ENCODE results near the gene PRDX3.

Gene PRDX3

DNA sequence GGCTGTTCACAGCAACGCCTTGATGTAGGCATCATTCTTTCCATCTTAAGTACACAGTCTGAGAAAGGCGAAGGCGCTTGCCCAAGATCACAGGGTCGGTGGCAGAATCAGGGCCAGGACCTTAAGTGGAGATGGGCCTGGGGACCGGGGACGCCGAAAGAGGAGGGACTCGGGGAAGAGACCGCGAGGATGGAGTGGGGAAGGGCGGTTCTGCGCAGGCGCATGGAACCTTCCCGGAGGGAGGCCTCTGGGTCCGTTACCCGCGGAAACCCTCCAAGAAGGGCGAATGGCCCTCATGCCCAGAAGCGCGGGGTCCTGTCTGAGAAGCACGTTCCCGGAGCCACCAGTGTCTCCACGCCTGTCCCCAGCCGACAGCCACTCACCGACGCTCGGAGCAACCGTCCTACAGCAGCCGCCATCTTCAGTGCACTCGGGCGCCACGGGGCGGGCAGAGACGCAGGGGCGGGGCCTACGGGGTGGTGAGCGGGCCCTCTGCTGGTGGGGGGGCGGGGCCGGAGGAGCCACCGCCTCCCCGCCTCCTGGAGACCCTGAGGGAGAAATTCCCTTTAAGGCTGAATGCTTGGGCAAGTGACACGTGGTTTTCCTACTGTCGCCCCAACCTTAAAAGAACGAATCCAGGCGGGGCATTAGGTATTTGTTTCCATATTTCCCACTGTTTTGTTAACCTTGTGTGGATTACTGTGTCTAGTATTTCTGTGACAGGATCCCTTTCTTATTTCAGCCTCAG is at the start of gene PRDX3:
TSS of gene PRDX3 (minus strand) at position 441 of the 748 bp plus-strand sequence. CDS start at position 419, 22 bp downstream.
- peak; percentile 89 for DNase-seq

DNA sequence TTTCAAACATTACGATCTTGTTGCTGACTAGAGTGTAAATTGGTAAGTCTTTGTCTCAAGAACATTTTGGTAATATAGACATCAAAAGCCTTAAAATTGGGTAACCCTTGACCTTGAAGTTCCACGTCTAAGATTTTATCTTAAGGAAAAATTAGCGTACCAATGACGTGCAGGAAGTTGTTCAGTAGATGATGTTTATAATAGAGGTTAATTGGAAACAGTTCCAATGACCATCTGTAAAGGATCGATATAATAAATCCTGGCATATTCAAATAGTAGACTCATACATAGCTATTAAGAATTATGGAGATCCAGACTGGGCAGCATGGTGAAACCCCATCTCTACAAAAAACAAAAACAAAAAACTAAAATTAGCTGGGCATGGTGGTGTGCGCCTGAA is 49.2 kb upstream of the PRDX3 start:
- DNase-seq, result no peak

DNA sequence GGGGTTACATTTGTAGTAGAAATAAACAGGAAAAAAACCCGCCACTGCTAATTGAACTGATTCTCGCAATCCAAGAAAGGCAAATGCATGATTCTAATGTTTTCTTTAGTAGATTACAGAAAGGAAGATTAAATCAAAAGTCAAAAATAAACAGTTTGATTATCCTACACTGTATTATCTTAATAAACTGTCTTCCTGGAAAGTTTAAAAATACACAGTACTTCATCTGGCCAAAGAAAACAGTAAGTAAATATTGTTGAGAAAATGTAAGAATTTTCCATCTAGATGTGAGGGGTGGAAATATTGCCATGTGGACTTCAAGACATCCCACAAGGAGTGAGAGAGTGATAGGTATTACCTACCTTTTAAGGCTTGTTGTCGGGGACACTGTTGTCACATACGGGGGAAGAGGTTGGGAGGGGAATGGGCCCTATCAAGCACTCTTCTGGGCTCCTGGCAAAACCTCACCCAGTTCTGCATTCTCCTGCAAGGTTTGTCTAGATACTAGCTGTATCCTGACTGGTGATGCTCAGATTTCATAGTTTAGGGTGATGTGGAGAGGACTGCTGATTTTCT is 46.6 kb upstream of the PRDX3 start:
- no peak for DNase-seq

DNA sequence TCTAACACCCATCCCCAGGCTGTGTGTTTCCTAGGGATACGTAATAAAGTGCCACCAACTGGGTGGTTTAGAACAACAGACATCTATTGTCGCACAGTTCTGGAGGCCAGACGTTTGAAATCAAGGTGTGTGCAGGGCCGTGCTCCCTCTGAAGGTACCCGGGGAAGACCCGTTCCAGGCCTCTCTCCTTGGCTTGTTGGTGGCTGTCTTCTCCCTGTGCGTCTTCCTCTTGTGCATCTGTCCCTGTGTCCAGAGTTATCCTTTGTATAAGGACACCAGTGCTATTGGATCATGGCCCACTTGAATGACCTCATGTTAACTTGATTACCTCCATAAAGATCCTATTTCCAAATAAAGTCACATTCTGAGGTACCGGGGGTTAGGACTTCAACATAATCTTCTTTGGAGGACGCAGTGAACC is 44.4 kb upstream of the PRDX3 start:
- no peak for DNase-seq

DNA sequence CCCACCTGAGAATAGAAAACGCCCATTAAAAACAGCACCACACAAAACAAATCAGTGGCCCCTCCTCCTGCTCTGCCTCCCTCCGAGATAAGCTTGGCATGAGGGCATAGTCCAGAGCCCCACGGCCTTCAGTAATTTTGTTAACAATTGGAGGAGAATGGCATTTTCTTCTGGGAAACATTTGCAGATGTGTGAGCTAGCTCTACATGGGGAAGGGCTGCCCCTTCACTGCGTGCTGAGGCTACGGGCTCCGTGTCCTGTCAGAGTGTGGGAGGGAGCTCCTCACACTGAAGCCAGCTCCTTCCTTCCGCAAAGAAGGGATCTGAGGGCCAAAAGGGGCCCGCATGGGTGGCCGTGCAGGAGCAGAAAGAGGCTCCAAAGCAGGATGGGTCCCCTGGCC is 43.9 kb upstream of the PRDX3 start:
- no peak for DNase-seq

DNA sequence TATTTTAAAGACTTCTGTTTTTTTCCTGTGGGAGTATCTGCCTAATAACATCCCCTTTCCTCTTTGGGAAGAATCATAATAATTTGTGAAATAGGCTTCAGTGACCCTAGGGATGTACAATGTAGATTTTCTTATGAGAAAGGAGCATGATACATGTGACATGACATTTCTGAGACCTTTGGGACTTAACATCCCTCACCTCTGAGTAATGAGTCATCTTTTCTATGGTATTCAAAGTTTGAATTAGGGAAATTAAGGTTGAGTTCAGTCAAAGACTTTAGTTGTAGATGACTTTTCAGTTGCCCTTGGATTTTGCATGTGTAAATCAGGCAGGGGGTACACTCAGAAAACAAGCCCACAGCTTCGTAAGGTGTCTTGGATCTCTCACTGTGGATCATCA is 43.1 kb upstream of the PRDX3 start:
- DNase-seq, result no peak

DNA sequence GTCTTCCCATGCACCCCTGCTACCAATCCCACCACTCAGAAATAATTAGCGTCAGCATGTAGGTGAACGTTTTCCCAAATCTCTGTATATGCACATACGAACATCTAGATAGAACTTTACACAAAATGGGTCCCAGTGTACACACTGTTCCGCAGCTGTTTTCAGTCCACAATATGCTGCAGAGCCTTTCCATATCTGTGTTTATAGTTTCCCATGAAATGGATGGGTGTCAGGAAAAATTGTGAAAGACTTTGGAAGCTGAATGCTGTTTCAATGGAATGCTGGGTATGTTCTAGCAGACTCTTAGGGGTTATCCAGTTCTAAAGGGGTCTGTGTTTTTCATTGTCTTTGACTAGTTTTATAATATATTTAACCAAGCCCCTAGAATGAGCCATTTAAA is 42.6 kb upstream of the PRDX3 start:
- no peak for DNase-seq

DNA sequence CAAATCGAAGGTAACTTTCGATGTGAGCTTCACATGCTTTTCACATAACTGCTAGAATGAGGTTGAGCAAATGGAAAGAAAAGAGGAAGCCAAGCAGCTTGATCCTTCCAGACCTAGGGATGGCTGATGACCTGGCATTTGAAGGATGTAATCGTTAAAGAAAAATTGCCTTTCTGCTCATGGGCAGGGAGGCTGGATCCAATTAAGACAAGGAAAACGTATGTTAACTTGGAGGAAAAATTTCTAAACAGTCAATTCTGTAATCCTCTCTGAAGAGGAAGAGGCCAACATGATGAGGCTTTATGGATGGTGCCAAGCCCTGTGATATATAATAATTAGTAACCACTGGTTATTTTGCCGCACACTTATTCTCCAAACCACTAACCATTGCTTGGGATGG is 41.3 kb upstream of the PRDX3 start:
- DNase-seq, result no peak

DNA sequence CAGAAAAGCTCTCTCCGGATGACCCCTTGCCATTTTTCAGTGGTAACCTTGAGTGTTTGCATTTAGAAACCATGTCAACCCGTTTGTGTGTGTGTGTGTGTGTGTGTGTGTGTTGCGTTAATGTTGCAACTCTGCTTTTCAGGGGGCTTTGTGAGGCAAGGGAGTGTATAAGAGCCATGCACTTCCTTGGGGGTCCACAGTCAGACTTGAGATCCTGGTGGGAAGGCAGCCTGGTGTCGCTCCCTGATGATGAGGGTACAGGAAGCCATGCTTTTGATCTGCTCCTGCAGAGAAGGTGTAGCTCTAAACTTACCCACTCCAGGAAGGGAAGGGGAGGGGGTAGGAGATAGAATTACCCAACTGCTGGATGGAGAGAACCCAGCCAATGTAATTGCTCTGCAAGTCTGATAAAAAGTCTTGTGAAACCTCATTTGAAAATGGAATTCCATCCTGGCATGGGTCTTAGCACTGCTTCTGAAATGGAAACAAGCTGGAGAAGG is 39.4 kb upstream of the PRDX3 start:
- no peak for DNase-seq

DNA sequence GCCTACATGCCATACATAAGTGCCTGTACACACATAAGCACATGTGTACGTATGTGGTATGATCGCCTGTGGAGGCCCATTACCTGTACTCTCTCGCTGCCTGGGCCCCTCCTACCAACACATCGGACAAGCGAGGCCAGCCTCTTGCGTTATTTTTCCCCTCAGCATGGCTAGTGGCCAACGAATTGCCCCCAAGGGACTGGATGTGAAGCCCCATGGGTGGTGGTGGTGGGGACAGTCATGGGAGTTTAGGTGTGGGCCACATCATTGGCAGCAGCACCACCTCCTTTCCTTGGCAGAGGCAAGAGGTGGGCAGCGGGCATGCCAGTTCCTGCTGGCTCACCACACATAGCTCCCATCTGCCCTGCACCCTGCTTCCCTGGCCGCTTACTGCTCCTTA is 38.8 kb upstream of the PRDX3 start:
- no peak for DNase-seq

DNA sequence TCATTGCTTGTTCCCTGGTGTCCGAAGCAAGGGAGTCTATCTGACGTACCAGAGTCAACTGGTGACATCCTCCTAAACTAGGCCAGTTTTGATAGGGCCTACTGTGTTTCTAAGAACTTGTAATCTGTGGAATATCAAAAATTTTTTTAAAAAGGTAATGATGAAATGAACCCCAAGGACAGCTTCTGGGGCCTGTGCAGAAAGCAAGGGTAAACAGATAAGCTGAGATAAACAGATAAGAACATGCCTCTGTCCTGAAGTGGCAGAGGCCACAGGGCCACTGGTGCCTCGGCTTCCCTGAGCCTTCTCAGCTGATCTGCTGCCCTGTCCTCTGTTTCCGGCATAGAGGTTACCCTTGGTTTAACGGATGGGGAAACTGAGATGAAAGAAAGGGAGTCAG is 37.5 kb upstream of the PRDX3 start:
- peak; percentile 42 for DNase-seq

DNA sequence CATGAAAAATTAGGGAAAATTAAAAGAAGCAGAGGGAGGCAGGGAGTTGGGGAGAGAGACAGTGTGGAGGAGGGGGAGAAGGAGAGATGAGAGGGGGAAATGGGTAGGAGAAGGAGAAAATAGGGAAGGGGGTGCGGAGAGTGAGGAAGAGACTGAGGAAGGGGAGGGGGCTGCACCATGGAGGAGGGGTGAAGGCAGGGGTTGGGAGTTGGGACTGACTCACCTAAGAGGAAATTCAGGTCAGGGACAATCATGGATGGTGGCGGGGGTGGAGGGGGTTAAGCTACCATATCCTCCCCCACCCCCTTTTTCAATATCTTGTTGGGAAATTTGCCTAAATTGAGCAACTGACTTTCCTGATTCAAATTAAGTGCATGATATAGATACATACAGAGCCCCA is 36.8 kb upstream of the PRDX3 start:
- no peak for DNase-seq

DNA sequence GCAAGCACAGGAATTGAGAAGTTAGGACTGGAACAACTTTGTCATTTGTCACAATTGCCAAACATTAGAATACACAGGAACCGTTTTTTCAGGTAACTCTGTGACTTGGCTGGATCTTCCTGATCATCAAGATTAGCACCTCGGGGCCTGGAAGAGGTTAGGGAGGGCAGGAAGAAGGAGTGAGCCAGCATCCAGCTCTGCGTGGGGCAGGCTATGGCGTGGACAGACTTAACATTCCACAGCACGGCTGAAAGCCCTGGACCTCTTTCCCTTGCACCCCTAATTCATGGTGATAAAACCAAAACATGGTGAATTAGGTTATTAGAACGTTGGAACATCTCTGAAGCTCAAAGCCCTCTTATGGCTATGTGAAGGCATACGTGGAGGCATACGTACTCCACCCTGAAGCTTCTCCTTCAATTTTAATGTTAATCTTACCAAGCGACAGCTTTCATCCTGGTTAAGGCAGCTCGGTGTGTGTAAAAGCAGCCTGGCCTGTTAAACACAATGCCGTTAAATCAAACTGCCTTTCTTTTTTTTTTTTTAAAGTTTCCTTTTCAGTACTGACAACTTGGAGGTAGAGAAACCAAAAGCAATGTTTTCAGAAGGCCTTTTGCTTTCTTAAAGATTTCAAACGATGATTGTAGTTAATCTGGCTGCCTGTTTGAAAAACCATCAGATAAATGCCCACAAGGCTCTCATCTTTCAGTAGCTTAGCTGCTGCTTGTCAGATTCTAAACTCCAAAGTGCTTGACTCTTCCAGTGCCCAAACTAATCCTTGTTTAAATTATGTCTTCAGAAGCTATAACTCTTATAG is 33.2 kb upstream of the PRDX3 start:
- no peak for DNase-seq

DNA sequence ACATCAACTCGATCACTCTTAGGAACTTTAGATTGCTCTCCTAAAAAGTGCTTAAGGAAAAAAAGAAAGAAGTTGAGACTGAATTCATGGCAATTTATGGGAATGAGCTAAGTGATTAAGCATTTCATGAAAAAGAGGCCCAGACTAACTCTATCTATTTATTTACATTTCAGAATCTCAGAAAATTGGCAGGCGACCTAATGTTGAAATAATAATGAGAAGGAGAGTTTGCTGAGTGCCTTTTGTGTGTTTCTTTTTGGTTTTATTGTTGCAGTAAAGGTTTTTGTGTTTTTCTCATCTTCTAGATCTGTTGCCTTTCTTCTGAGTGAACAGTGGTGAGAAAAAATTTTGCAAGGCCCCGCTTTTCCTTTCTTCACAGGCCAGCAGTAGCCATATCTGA is 32.6 kb upstream of the PRDX3 start:
- DNase-seq, result no peak

DNA sequence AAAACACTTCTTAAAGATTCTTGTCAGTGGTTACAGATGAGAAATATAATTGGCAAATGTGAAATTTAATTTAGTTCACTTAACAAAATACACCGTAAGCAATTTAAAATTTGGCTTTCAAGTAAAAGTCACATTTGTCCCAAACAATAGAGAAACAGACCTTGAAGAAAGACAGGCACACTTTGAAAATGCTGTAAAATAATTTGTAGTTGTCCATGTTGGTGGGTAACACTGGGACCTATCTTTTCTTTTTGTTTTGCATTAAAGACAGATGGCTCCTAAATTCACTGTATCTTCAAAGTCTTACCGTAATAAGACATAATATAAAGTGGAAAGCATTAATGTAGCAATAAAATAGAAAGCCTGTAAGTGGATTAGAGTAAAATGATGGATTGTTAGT is 32.0 kb upstream of the PRDX3 start:
- DNase-seq, result no peak

DNA sequence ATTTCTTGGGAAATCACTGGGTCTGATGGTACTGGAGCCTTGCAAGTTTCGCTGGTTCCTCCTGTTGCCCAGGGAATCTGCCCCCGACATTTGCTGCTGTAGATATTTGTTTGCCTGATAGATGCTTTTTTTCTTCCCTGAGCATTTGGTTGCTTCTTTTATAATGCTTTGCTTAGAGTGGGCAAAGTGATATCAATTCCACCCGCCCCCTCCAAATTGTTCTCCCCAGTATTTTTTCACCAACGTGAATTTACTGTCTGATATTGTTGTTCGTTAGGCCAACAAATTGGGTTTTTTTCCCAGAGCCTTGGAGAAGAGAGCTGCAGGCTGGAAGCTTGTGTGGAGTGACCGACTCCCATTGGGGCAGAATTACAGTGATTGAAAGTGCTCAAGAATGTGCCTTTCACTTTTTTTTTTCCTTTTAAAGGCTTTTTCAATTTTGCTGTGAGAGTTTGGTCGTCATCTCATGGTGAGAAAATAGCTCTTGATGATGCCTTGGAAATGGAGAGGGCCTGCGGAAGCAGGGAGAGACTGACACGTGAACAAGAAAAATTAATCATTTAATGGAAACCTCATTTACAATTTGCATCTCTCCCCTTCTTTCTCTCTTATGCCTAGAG is 31.2 kb upstream of the PRDX3 start:
- DNase-seq, result no peak

DNA sequence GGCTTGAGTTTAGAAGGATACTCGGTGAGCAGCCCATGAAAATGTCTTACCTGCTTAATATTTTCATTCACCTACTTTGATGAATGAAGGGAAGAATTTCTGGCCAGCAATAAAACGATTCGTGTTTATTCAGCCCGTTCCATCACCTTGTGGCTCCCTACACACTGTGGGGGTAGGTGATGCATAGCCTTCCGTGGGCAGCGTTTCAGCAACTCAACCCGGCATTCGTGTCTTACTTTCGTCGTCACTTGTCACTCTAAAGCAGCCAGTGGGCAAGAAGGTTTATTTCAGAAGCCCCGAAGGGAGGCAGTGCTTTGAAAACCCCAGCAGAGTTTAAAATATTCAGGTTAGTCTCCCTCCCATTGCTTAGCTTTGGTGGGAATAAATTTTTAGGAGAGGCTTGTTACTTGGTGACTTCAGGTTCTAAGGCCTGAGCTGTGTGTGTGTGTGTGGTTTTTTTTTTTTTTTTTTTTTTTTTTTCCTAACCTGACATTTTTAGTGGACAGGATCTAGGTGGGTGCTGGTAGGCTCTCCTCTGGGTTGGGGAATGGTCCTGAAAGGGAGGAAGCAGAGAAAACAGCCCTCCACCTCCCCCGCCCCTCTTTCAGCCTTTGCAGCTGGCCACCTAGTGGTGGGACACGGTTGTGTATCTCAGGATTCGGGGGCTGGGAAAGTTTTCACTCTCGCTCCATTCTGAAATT is 30.6 kb upstream of the PRDX3 start:
- peak; percentile 33 for DNase-seq

DNA sequence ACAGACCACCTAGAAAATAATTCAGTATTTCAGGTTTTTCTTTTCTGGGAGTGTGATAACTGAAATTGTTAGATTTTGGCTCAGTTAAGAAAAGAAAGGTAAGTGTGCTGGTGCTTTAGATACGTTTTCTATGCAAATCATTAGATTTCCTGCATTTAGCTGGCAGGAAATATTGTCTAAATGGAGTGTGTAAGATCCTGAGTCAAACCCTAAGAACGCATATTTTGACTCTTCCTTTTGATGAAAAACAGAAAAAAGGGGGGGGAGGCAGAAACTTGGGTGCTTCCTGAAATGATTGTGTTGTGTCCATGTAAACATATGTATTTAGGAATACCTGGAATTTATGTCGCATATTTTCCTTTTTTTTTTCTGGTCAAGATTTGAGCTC is 29.9 kb upstream of the PRDX3 start:
- DNase-seq, result no peak

DNA sequence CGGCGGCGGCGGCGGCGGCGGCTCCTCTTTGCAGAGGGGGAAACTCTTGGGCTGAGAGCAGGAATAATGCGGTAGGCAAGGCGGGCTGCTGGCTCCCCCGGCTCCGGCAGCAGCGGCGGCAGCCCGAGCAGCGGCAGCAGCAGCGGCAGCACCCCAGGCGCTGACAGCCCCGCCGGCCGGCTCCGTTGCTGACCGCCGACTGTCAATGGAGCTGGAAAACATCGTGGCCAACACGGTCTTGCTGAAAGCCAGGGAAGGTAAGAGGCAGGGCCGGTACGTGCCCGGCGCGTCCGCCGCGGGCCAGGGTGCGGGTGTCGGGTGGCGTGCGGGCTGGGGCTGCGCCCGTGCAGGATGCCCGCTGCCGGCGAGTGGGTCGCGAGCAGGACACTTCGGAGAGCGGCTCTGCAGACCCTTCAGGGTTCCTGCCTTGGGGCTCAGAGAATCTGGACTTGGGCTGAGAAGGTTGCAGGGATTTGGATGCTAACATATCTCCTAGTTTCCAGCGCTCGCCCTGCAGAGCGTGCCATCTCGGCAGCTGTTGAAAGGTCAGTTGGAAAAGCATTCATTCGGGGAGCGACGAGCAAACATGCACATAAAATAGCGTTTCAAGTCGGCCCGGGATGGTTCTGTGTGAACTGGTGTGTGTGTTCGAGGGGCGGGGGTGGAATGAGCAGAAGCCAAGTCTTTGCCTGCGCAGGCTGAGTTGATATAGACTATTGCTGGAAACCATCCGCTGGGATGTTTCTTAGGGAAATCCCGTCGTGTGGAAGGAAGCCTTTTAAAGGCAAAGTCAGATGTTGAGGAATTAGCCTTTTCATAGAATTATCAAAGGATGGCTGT is 29.3 kb upstream of the PRDX3 start:
- DNase-seq, result no peak

DNA sequence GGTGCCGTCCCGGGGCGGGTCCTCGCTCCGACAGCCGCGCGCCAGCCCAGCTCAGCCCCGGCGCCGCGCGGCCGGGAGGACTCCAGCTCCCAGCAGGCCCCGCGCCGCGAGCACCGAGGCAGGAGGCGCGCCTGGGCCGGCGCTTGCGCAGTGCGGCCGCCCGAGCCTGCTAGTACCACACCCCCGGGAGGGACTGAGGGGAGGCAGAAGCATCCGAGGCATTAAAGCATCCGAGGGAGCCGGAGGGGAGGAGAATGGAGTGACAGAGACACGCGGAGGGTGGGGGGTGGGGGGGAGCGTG is 28.7 kb upstream of the PRDX3 start, which contains the start of gene GRK5:
TSS of gene GRK5 (plus strand) at position 206 of the 301 bp plus-strand sequence. CDS start 347 bp downstream, outside the sequence.
- peak; percentile 93 for DNase-seq

DNA sequence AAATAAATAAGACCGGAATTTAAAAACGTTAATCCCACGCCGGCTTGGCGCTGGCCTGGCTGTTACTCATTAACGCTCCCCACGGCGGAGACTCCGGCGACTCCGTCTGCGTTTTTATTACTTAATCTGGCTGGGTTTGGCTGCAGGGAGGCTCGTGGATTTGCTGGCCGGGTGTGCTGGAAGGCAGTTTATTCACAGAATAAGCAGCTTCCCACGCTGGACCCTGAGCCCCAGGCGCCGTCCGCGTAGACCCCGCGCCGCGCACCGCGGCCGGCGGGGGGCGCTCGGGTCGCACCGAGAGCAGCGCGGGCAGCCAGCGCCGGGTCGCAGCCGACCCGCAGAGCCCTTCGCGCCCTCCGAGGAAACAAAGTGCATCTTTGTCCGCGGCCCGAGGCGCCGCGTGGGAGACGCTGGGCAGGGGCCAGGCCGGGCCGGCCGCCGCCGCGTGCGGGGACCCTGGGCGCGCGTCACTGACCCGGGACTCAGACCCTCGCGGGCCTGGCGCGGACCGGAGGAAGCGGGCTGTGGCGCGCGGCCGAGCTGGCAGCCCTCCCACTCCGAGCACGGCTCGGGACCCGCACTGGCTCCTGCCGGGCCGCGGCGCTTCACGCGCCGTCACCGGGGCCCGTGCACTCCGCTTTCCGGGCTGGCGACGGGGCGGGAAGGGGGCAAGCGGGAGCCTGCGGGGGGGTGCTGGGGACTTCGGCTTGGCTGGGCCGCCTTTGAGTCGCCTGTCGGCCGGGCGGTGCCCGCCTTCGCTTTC is 28.2 kb upstream of the PRDX3 start:
- peak; percentile 71 for DNase-seq

Measured in hematopoietic multipotent progenitor cell treated with erythropoietin and hydrocortisone succinate and interleukin-3 and kit ligand, for 8 days (in vitro differentiated cells).